ENCODE data around the gene PRKAR1B.

DNA sequence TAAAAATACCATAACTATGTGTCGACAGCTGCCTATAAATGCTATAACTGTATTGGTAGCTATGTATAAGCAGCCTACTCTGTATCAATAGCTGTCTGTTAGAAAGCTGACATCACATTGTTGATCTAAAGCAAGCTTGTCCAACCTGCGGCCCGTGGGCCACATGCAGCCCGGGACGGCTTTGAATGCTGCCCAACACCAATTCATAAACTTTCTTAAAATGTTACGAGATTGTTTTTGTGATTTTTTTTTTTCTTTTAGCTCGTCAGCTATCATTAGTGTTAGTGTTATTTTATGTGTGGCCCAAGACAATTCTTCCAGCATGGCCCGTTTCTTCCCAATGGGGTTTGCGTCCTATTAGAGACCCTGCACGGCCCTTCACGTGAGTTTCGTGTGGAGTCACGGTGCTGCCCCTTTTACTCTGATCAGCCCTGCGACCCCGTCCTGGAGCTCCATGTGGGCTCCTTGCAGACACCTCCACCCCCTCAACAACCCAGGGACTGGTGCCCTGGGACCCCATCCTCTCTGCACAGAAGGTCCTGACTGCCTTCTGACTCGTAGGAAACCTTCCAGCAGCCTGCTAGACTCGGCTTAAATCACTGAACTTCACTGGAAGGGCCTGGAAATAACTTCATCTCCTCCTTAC is 4.5 kb upstream of the PRKAR1B start:
- no peak for TF ChIP-seq EZH2 (IDR thresholded peaks at IDR 0.05; ENCODE audit: low read depth)
- TF ChIP-seq, protein P1, sequence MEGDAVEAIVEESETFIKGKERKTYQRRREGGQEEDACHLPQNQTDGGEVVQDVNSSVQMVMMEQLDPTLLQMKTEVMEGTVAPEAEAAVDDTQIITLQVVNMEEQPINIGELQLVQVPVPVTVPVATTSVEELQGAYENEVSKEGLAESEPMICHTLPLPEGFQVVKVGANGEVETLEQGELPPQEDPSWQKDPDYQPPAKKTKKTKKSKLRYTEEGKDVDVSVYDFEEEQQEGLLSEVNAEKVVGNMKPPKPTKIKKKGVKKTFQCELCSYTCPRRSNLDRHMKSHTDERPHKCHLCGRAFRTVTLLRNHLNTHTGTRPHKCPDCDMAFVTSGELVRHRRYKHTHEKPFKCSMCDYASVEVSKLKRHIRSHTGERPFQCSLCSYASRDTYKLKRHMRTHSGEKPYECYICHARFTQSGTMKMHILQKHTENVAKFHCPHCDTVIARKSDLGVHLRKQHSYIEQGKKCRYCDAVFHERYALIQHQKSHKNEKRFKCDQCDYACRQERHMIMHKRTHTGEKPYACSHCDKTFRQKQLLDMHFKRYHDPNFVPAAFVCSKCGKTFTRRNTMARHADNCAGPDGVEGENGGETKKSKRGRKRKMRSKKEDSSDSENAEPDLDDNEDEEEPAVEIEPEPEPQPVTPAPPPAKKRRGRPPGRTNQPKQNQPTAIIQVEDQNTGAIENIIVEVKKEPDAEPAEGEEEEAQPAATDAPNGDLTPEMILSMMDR (conservative IDR thresholded peaks at IDR 0.05), result no peak

Data from PC-9 (cell line).